ENCODE measurements around the gene BFAR. TPM values are rescaled to one million over a fixed set of nuclear protein-coding genes. Genes with fewer than 3 reads are reported as not detected.
"Not testable (repeated sequence)": the region's sequence is repeated elsewhere in the genome, so short reads cannot be mapped to it uniquely, and the experiment has no call there.

Gene BFAR
- polyA plus RNA-seq, 1 of the 3 experiments (the other 2 are of a cell fraction) = 48.3 TPM

GRCh38 chr16:14678748-14679497 is 46.2 kb downstream of the BFAR start:
- Histone ChIP-seq H3K4me3 (ENCODE audit: low read depth in 2 of 2, low read length in 1 of 2) (no peak overlapping the region), H3K27me3 (ENCODE audit: insufficient read depth) (no peaks in the 10 kb centered on the region; the same call in 1 of the 2 replicates), H4K20me1 (ENCODE audit: insufficient read depth) (no peaks in the 10 kb centered on the region), H3F3A (replicated peaks; ENCODE audit: insufficient read depth) (no peaks in the 10 kb centered on the region), H3K27ac (ENCODE audit: low read depth in 2 of 2, low read length in 1 of 2) (no peak overlapping the region), H3K9me3 (no peaks in the 10 kb centered on the region), H3K79me2 (ENCODE audit: insufficient read depth) (no peaks in the 10 kb centered on the region), H3K9me2 (no peaks in the 10 kb centered on the region), H2AFZ (ENCODE audit: low read depth) (no peak overlapping the region), H3K36me3 (replicated peaks in 1 of 2; ENCODE audit: control insufficient read depth in 1 of 2, insufficient read depth in 2 of 2, low read length in 1 of 2) (no peaks in the 10 kb centered on the region), H3K9ac (no peak overlapping the region), H3K4me2 (no peak overlapping the region), H3K4me1 (ENCODE audit: control insufficient read depth in 1 of 2, insufficient read depth in 2 of 2, low read depth in 1 of 2, low read length in 1 of 2) (no peaks in the 10 kb centered on the region)
- ChIA-PET CTCF (no interaction called here), POLR2A (no interaction called here)
- no peak for DNase-seq
- WGBS (ENCODE audit: low lambda C conversion rate) = 33% methylated on average over 11 of the region's 11 CpGs
- TF ChIP-seq FOXJ3 (CRISPR knock-in tag; IDR thresholded peaks at IDR 0.05) (no peak), POLR2AphosphoS5 (IDR thresholded peaks at IDR 0.05; ENCODE audit: low read depth, low read length) (no peak), MEF2A (IDR thresholded peaks at IDR 0.05; ENCODE audit: borderline replicate concordance, low read depth) (no peak), CHD2 (IDR thresholded peaks at IDR 0.05; ENCODE audit: low read length, partially characterized antibody) (no peak), PBX3 (IDR thresholded peaks at IDR 0.05) (no peak)

GRCh38 chr16:14680396-14680795 is 47.6 kb downstream of the BFAR start:
- H3K36me3 ChIP-seq (replicated peaks in 1 of 2; ENCODE audit: control insufficient read depth in 1 of 2, insufficient read depth in 2 of 2, low read length in 1 of 2); H3K9ac ChIP-seq; H3K9me3 ChIP-seq; H2AFZ ChIP-seq (ENCODE audit: low read depth); DNase-seq; H3K27ac ChIP-seq (ENCODE audit: low read depth in 2 of 2, low read length in 1 of 2); H3K9me2 ChIP-seq; CTCF ChIA-PET; H4K20me1 ChIP-seq (ENCODE audit: insufficient read depth); H3K4me3 ChIP-seq (ENCODE audit: low read depth in 2 of 2, low read length in 1 of 2); H3K4me2 ChIP-seq; H3K4me1 ChIP-seq (ENCODE audit: control insufficient read depth in 1 of 2, insufficient read depth in 2 of 2, low read depth in 1 of 2, low read length in 1 of 2); H3K79me2 ChIP-seq (ENCODE audit: insufficient read depth); H3F3A ChIP-seq (replicated peaks; ENCODE audit: insufficient read depth); H3K27me3 ChIP-seq (ENCODE audit: insufficient read depth): not testable (repeated sequence)
- POLR2A ChIA-PET = interaction anchor here (0.6 kb wide), 1 partner anchor 15 kb away, joined by 3 read pairs; no protein-coding TSS in a partner anchor
- 77% methylated on average over 5 of the region's 7 CpGs for WGBS (ENCODE audit: low lambda C conversion rate)

- H4K20me1 ChIP-seq (ENCODE audit: insufficient read depth) = no peaks in the 10 kb centered on the region
- TF ChIP-seq TAF1 (IDR thresholded peaks at IDR 0.05; ENCODE audit: borderline replicate concordance, low read depth, low read length) = no peak
- no peak for TF ChIP-seq RCOR1 (IDR thresholded peaks at IDR 0.05; ENCODE audit: low read length)
- H3K4me3 ChIP-seq (ENCODE audit: low read depth in 2 of 2, low read length in 1 of 2) = no peak overlapping the region
- 78% methylated on average over 4 of the region's 4 CpGs for WGBS (ENCODE audit: low lambda C conversion rate)
- H3K9me3 ChIP-seq = no peaks in the 10 kb centered on the region
- H3K4me2 ChIP-seq = no peak overlapping the region
- no peaks in the 10 kb centered on the region; the same call in 1 of the 2 replicates for H3K27me3 ChIP-seq (ENCODE audit: insufficient read depth)
- POLR2A ChIA-PET = interaction anchor here (0.6 kb wide), 1 partner anchor 16 kb away, joined by 3 read pairs; no protein-coding TSS in a partner anchor
- no peaks in the 10 kb centered on the region for H3K4me1 ChIP-seq (ENCODE audit: control insufficient read depth in 1 of 2, insufficient read depth in 2 of 2, low read depth in 1 of 2, low read length in 1 of 2)
- no peak overlapping the region for H3K27ac ChIP-seq (ENCODE audit: low read depth in 2 of 2, low read length in 1 of 2)
- no peaks in the 10 kb centered on the region for H3K79me2 ChIP-seq (ENCODE audit: insufficient read depth)
- DNase-seq = no peak
- CTCF ChIA-PET = no interaction called here
- H3F3A ChIP-seq (replicated peaks; ENCODE audit: insufficient read depth) = no peaks in the 10 kb centered on the region
- no peak overlapping the region for H2AFZ ChIP-seq (ENCODE audit: low read depth)
- H3K36me3 ChIP-seq (replicated peaks in 1 of 2; ENCODE audit: control insufficient read depth in 1 of 2, insufficient read depth in 2 of 2, low read length in 1 of 2) = no peaks in the 10 kb centered on the region
- H3K9ac ChIP-seq = no peak overlapping the region
- H3K9me2 ChIP-seq = no peaks in the 10 kb centered on the region
These were observed 48.4 kb downstream of the BFAR start for GRCh38 chr16:14681115-14681514.
